Parathyroid adenoma (tissue), 2 donors: Measurements from ENCODE around the gene LRRC8C.

Experiments
- H2AFZ ChIP-seq: fragments of 300-600 bp; sonication (generic); one replicate; pipeline ENCODE4 v1.7.0; 2017; ENCODE audit warnings: antibody characterized with exemption, mild to moderate bottlenecking
- H3K27ac ChIP-seq: fragments of 300-600 bp; sonication (generic); one replicate; pipeline ENCODE4 v1.7.0; 2017
- H3K27me3 ChIP-seq: fragments of 300-600 bp; sonication (generic); one replicate; pipeline ENCODE4 v1.7.0; 2017; ENCODE audit warnings: low read length; ENCODE audit not compliant: control insufficient read depth, insufficient read depth
- H3K36me3 ChIP-seq: fragments of 300-600 bp; sonication (generic); one replicate; pipeline ENCODE4 v1.7.0; 2017; ENCODE audit warnings: low read length; ENCODE audit not compliant: control insufficient read depth, insufficient read depth
- H3K4me1 ChIP-seq: fragments of 300-600 bp; sonication (generic); one replicate; pipeline ENCODE4 v1.7.0; 2017; ENCODE audit warnings: control low read depth
- H3K4me2 ChIP-seq: fragments of 300-600 bp; sonication (generic); one replicate; pipeline ENCODE4 v1.7.0; 2017; ENCODE audit warnings: low read length
- H3K4me3 ChIP-seq: fragments of 300-600 bp; sonication (generic); one replicate; pipeline ENCODE4 v1.7.0; 2017; ENCODE audit warnings: low read depth, low read length
- H3K79me2 ChIP-seq: fragments of 300-600 bp; sonication (generic); one replicate; pipeline ENCODE4 v1.7.0; 2017; ENCODE audit warnings: control low read depth
- H3K9ac ChIP-seq: fragments of 300-600 bp; sonication (generic); one replicate; pipeline ENCODE4 v1.7.0; 2017; ENCODE audit warnings: mild to moderate bottlenecking
- H3K9me3 ChIP-seq: fragments of 300-600 bp; sonication (generic); one replicate; pipeline ENCODE4 v1.7.0; 2017; ENCODE audit warnings: low read length; ENCODE audit not compliant: control insufficient read depth
- CTCF ChIP-seq: fragments of 300-600 bp; sonication (generic); IDR thresholded peaks from one replicate; pipeline ENCODE4 v1.7.0; 2017; ENCODE audit warnings: antibody characterized with exemption, mild to moderate bottlenecking
- donor health status: primary hyperparathyroidism.

LRRC8C gene

DNA sequence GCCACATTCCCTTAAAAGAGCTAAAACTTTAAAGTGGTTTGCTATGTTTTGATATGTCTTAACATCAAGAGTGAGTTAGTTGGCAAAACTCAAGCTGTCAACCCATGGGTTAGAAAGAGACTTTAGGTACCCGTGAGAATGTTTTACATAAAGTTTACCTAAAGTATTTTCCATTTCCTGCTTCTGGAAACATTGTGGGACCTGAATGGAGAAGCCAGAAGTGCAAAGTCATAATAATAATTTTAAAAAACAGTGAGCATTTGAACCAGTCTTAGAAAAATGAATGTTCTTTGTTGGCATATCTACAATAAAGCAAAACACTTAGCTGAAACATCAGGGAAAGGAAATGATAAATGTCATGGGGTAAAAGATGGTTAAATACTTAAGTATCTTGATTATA lies 34.8 kb downstream of the LRRC8C start:
- Histone ChIP-seq H3K79me2 (no peaks in the 10 kb centered on the region), H3K9ac (no peak overlapping the region), H3K4me1 (no peaks in the 10 kb centered on the region), H3K4me3 (no peak overlapping the region), H3K27ac (no peak overlapping the region), H3K9me3 (no peaks in the 10 kb centered on the region), H3K4me2 (no peak overlapping the region), H2AFZ (no peak overlapping the region), H3K36me3 (no peaks in the 10 kb centered on the region), H3K27me3 (no peaks in the 10 kb centered on the region)
- no peak for TF ChIP-seq CTCF

DNA sequence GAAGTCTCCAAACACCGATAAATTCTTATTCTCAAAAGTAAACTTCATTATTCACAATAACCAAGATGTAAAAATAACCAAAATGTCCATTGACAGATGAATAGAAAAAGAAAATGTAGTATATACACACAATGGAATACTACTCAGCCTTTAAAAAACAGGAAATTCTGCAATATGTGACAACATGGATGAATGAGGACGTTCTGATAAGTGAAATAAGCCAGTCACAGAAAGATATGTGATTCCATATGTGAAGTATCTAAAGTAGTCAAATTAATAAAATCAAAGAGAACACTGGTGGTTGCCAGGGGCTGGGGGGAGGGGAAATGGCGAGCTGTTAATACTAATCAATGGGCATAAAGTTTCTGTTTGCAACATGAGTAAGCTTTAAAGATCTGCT lies 36.0 kb downstream of the LRRC8C start:
- Histone ChIP-seq H3K36me3 (no peaks in the 10 kb centered on the region), H3K27me3 (no peaks in the 10 kb centered on the region), H3K9me3 (no peaks in the 10 kb centered on the region), H3K79me2 (no peaks in the 10 kb centered on the region), H3K4me1 (no peaks in the 10 kb centered on the region), H2AFZ (no peak overlapping the region), H3K4me3 (no peak overlapping the region), H3K9ac (no peak overlapping the region), H3K4me2 (no peak overlapping the region), H3K27ac (no peak overlapping the region)
- TF ChIP-seq CTCF: no peak

- Histone ChIP-seq H3K9ac (no peak overlapping the region), H3K4me3 (no peak overlapping the region), H3K4me1 (no peaks in the 10 kb centered on the region), H3K27ac (no peak overlapping the region), H2AFZ (no peak overlapping the region), H3K36me3 (no peaks in the 10 kb centered on the region), H3K79me2 (no peaks in the 10 kb centered on the region), H3K4me2 (no peak overlapping the region), H3K9me3 (no peaks in the 10 kb centered on the region), H3K27me3 (no peaks in the 10 kb centered on the region)
- no peak for TF ChIP-seq CTCF
Measured at GRCh38 chr1:89669441-89669840, 36.5 kb downstream of the LRRC8C start.

GRCh38 chr1:89670163-89670562 lies 37.2 kb downstream of the LRRC8C start:
- Histone ChIP-seq H3K36me3 (no peaks in the 10 kb centered on the region), H3K79me2 (no peaks in the 10 kb centered on the region), H3K4me2 (no peak overlapping the region), H2AFZ (no peak overlapping the region), H3K4me1 (no peaks in the 10 kb centered on the region), H3K4me3 (no peak overlapping the region), H3K9ac (no peak overlapping the region), H3K27ac (no peak overlapping the region), H3K27me3 (no peaks in the 10 kb centered on the region), H3K9me3 (no peaks in the 10 kb centered on the region)
- no peak for TF ChIP-seq CTCF

GRCh38 chr1:89670711-89671110 lies 37.8 kb downstream of the LRRC8C start:
- H3K4me2 ChIP-seq: no peak overlapping the region
- TF ChIP-seq CTCF: no peak
- H3K36me3 ChIP-seq: no peaks in the 10 kb centered on the region
- no peaks in the 10 kb centered on the region for H3K4me1 ChIP-seq
- no peak overlapping the region for H3K4me3 ChIP-seq
- H3K79me2 ChIP-seq: no peaks in the 10 kb centered on the region
- no peak overlapping the region for H3K9ac ChIP-seq
- no peak overlapping the region for H3K27ac ChIP-seq
- H2AFZ ChIP-seq: no peak overlapping the region
- no peaks in the 10 kb centered on the region for H3K9me3 ChIP-seq
- no peaks in the 10 kb centered on the region for H3K27me3 ChIP-seq
